HG03039 (cell line): ENCODE results near the gene CCND1.

ENCODE experiments used
- ATAC-seq: cut with Tn5 transposase; IDR thresholded peaks from one replicate; pipeline ENCODE4 v1.9.1; 2021; ENCODE audit warnings: mild to moderate bottlenecking, moderate library complexity; ENCODE audit not compliant: unreplicated experiment

The CCND1 gene

GRCh38 chr11:69651834-69652620, 11.1 kb downstream of the CCND1 start:
- ATAC-seq, result no peak

GRCh38 chr11:69652999-69653398, 12.0 kb downstream of the CCND1 start:
- ATAC-seq, result no peak

DNA sequence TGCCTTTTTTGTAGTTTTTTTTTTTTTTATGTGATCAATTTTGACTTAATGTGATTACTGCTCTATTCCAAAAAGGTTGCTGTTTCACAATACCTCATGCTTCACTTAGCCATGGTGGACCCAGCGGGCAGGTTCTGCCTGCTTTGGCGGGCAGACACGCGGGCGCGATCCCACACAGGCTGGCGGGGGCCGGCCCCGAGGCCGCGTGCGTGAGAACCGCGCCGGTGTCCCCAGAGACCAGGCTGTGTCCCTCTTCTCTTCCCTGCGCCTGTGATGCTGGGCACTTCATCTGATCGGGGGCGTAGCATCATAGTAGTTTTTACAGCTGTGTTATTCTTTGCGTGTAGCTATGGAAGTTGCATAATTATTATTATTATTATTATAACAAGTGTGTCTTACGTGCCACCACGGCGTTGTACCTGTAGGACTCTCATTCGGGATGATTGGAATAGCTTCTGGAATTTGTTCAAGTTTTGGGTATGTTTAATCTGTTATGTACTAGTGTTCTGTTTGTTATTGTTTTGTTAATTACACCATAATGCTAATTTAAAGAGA, 12.5 kb downstream of the CCND1 start:
- ATAC-seq, result no peak

DNA sequence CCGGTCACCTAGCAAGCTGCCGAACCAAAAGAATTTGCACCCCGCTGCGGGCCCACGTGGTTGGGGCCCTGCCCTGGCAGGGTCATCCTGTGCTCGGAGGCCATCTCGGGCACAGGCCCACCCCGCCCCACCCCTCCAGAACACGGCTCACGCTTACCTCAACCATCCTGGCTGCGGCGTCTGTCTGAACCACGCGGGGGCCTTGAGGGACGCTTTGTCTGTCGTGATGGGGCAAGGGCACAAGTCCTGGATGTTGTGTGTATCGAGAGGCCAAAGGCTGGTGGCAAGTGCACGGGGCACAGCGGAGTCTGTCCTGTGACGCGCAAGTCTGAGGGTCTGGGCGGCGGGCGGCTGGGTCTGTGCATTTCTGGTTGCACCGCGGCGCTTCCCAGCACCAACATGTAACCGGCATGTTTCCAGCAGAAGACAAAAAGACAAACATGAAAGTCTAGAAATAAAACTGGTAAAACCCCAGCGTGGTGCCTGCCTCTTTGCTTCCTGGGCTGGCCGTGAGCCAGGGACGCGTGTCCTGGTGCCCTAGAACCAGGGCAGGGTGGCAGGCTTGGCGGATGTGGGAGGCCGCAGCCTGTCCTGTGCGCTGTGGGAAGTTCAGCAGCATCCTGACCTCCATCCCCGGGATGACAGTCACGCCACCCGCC, 13.2 kb downstream of the CCND1 start:
- ATAC-seq, result no peak

GRCh38 chr11:69654660-69655478, 13.9 kb downstream of the CCND1 start:
- ATAC-seq, result no peak

DNA sequence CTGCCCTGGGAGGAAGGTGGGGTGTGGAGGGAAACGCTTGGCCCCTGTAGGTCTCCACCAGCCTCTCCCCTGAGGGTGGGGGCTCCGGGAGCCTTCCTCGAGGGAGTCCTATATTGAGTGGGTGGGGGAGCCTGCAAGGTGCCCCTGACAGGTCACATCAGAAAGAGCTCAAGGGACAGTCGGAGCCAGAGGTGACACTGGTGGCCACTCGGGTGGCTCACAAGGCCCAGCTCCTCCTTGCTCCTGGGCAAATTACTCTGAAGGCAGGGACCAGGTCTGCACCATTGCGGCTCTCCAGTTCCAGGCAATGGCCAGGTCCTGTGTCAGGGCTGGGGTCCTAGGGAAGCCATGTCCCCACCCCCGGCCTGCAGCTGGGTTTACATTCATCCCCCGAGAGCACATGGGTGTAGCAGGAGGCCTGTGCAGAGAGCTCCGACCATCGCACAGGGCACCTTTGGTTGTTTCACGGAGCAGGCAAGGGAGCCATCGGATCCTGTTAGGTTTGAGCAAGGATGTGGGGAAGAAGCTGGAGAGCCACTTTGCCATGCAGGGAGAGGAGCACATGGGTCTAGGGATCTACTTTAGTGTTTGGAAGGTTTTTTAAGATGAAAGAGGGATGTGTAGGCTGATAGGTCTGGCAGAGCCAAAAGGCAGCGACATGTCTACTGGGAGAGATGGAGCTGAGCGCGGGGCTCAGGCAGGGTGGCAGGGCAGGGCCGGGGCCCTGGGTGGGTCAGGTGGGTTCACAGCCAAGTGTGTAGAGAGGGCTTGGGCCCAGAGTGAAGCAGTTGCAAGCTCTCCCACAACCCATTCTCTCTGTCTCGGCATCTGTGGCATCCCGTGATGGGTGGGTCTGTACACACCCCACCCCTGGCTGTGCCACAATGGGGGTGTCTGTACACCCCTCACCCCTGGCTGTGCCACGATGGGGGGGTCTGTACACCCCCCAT, 14.8 kb downstream of the CCND1 start:
- ATAC-seq, result no peak

GRCh38 chr11:69656536-69657455, 15.8 kb downstream of the CCND1 start:
- ATAC-seq, result no peak

DNA sequence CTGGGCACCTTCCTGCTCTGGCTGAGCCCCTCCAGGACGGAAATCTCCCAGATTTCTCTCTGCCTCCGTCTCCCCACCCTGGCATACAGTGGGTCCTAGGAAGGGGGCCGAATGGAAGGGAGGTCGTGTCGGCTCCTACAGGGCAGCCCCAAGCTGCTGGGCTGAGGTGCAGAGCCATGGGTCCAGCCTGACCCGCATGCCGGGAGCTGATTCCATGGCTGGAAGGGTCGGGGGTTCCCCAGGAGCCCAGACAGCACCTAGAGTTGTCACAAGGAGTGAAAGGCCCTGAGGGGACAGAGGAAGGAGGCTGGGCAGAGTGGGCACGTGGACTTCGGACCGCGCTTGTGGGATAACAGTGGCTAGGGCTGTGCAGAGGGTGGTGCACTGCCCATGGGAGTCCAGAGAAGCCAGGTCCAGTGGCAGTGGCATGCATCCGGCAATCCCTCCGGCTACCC, 16.5 kb downstream of the CCND1 start:
- ATAC-seq, result no peak

DNA sequence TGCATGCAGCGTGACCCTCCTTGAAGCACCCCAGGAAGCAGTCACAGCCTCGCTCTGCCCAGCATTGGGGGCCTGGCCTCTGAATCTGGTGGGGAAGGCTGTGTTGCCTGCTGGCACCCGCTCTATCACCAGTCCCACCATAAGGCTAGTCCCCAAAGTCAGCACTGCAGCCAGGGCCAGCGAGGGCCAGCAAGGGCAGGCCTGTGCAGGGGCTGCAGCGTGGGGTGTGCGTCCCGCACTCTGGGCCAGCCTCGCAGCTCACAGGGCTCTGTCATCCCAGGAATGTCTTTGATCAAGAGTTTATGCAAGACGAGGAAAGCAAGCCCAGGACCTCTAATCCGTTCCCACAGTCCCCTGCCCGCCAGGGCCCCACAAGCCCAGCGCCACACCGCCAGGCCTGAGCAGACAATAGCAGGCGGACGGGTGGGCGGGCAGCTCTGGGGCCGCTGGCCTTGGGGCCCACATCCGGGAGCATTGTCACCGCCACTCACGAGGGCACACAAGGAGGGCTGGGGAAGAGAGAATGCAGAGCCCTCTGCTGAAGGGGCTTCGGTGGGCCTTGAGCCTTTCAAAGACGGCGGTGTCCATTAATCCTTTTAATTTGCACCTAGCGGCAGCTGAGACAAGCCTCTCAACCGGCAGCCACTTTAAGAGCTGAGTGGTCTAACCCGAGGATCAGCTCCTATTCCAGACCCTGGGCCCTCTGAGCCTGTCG, 17.1 kb downstream of the CCND1 start:
- no peak for ATAC-seq

- no peak for ATAC-seq
These were observed 17.9 kb downstream of the CCND1 start for GRCh38 chr11:69658626-69659450.

- no peak for ATAC-seq
These were observed 18.6 kb downstream of the CCND1 start for GRCh38 chr11:69659591-69659990.

GRCh38 chr11:69660001-69660500, 19.1 kb downstream of the CCND1 start:
- no peak for ATAC-seq

GRCh38 chr11:69661413-69661715, 20.4 kb downstream of the CCND1 start:
- no peak for ATAC-seq

- ATAC-seq, result no peak
These were observed 21.2 kb downstream of the CCND1 start for GRCh38 chr11:69662021-69662698.

- ATAC-seq, result no peak
These were observed 21.9 kb downstream of the CCND1 start for GRCh38 chr11:69662806-69663205.

- ATAC-seq, result no peak
These were observed 22.4 kb downstream of the CCND1 start for GRCh38 chr11:69663326-69663725.
